Measurements from ENCODE around the gene SLC41A2.
"Not testable (repeated sequence)": the region's sequence is repeated elsewhere in the genome, so short reads cannot be mapped to it uniquely, and the experiment has no call there.

Gene SLC41A2, protein sequence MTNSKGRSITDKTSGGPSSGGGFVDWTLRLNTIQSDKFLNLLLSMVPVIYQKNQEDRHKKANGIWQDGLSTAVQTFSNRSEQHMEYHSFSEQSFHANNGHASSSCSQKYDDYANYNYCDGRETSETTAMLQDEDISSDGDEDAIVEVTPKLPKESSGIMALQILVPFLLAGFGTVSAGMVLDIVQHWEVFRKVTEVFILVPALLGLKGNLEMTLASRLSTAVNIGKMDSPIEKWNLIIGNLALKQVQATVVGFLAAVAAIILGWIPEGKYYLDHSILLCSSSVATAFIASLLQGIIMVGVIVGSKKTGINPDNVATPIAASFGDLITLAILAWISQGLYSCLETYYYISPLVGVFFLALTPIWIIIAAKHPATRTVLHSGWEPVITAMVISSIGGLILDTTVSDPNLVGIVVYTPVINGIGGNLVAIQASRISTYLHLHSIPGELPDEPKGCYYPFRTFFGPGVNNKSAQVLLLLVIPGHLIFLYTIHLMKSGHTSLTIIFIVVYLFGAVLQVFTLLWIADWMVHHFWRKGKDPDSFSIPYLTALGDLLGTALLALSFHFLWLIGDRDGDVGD

DNA sequence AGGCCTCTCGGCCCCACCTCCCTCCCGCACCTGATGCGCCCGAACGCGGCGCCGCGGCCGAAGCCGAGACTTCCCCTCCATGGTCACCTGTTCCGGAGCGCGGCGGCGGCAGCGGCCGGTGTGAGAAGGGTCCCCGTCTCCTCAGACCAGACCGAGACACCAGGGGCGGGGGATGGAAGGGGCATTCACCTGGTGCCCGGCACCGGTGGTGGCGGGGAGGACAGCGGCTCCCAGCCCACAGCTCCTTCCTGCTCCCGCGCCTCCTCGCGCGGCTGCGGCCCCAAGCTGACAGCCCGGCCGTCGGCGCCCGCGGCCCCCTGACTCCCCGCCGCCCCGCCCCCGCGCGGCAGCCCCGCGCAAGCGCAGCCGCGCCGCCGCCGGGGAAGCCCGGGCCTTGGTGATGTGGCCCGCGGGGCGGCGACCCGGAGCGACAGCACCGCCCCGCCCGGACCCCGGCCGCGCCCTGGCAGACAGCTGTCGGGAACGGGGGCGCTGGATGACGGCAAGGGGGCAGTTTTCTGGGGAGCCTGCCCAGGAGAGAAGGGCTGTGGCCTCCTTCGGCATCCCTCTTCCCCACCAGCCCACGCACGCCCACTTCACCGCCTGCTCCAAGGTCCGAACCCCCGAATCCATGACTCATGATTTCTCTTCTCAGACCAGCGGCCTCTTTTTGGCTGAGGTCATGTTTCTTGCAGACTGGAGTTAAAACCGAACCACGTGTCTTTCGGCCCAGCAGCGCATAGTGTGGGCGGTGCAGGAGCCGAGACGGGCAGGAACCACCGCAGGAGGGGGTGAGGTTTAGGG is at the start of gene SLC41A2:
SLC41A2 (minus strand) TSS at position 290 of the 804 bp plus-strand sequence. CDS start 29,763 bp downstream, outside the sequence.
- DNase-seq (ENCODE audit: insufficient read length, low spot score) (peak; percentile 85), FAIRE-seq (peak; percentile 83)

DNA sequence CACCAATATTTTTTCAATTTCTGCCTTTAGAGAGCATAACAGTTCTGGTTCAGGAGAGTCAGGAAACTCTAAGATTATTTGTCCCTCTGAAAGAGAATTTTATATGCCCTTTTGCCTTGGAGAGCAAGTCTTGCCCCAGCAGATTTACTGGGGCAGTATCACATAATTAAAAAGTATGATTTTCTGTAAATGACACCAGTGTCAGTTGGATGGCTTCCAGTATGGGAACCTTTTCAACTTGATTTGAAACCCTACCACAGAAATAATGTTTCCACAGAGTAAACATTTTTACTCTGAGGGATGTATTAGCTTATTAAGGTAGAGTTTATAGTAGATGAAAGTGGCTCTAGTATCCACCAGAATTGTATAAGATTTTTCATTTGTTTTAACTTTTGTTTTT is 43.4 kb upstream of the SLC41A2 start:
- FAIRE-seq (no peak), DNase-seq (ENCODE audit: insufficient read length, low spot score) (no peak)

DNA sequence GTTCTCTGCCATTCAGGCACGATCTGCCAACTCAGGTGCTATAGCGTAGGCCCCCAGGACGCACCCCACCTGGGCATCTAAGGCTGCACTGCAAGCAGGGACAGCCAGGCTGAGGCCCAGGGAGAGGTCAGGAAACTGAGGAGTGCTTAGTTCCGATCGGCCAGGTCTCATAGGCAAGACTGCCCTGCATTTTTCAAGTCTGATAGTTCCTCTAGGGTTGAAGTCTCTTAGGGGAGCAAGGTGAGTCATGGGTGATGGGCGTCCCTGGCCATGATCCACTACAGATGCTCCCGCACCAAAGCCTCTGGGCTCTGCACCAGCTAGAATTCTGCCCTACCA is 41.2 kb upstream of the SLC41A2 start:
- no peak for DNase-seq (ENCODE audit: insufficient read length, low spot score)
- no peak for FAIRE-seq

DNA sequence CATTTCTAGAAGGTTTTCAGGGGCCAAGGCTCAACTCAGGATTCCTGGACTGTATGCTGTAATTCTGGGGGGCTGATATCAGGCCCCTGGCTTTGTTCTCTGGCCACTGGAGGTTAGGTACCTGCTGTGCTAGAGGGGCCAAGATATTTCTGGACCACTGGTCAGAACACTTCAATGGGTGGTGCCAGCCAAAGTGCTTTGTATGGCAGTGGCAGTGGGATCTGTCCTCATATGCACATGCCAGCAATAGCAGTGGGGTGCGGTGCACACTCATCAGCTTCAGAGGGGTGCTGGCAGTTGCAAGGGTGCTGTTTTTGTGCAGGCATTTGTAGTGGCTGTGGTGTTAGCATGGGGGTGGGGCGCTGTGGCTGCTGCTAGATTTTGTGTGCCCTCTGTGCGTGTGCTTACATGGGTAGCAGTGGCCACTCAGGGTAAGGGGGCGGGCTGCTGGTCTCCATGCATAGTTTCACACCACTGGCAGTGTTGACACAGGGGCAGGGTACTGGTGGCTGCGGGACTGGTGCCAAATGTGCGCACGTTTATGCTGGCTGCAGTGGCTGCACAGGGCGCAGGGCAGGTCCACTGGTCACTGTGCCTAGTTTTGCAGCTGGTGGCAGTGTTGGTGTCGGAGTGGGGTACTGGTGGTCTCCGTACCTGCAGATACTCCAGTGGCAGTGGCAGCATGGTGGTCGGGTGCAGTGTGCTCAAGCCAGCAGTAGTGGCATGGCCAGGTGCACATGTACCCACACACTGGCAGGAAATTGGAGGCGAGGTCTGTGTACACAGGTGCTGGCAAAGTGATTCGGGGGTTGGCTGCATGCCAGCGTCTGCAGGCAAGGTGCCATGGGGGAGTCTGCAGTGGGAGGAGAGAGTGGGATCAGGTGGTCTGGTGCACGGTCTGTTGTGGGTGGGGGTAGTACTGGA is 40.6 kb upstream of the SLC41A2 start:
- DNase-seq (ENCODE audit: insufficient read length, low spot score) (no peak), FAIRE-seq (no peak)

DNA sequence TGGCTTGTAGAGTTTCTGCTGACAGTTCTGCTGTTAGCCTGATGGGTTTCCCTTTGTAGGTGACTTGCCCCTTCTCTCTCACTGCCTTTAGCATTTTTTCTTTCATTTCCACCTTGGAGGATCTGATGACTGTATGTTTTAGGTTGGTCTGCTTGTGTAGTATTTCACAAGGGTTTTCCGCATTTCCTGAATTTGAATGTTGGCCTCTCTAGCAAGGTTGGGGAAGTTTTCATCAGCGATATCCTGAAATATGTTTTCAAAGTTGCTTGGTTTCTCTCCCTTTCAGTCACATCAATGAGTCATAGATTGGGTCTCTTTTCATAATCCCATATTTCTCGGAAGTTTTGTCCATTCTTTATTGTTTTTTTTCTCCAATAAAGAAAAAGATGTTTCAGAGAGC is 39.5 kb upstream of the SLC41A2 start:
- no peak for DNase-seq (ENCODE audit: insufficient read length, low spot score)
- no peak for FAIRE-seq

DNA sequence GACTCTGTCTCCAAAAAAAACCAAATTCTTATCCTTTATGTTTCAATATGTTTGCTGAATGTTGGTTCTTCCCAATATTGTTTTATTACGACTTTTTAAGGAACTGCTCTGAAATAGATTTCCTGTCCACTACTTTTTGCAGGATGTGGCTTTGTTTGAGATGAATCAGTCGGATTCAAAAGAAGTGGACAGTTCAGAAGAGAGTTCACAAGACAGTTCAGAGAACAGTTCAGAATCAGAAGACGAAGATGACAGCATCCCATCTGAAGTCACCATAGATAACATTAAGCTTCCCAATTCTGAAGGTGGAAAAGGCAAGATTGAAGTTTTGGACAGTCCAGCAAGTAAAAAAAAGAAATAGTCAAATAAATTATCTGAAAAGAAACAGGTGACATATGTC is 36.2 kb upstream of the SLC41A2 start:
- DNase-seq (ENCODE audit: insufficient read length, low spot score) (no peak), FAIRE-seq (no peak)

DNA sequence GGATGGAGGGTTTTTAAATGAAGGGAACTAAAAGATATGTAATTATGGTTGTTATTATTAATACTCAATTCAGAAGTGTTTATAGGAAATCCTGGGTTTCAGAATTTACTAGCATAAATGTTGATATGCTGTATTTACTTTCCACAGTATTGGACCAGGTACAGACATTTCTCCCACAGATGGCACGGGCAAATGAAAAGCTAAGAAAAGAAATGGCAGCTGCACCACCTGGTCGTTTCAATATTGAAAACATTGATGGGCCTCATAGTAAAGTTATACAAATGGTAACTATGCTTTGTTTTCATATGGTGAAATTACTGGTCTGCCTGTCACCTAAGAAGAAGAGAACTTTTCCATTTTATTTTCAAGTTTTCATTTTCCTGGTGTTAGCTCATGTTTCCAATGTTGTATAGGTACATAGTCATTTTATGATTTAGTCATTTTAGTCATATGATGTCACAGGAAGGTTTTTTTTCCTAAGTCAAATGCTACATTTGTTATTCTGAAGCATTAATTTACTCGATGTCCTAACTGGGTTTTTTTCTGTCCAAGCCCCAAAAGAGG is 33.6 kb upstream of the SLC41A2 start:
- no peak for FAIRE-seq
- no peak for DNase-seq (ENCODE audit: insufficient read length, low spot score)

DNA sequence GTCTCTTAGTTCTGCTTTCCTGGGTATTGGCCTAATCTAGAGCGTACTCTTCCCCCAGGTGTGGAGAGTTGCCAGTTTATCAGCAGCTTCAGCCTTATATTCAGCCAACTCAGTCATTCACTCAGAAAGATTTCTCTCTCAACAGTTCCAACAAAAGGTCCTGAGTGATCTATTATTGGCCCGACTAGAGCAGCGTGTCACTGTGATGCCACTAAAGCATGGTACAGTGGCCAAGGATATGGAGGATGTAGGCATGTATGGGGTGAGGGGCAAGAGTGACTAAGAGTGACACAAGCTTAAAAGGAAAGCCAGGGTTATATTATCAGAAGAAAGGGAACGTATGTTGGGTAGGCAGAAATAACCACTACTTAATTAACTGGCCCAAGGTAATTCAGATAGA is 32.9 kb upstream of the SLC41A2 start:
- DNase-seq (ENCODE audit: insufficient read length, low spot score) (no peak), FAIRE-seq (no peak)

DNA sequence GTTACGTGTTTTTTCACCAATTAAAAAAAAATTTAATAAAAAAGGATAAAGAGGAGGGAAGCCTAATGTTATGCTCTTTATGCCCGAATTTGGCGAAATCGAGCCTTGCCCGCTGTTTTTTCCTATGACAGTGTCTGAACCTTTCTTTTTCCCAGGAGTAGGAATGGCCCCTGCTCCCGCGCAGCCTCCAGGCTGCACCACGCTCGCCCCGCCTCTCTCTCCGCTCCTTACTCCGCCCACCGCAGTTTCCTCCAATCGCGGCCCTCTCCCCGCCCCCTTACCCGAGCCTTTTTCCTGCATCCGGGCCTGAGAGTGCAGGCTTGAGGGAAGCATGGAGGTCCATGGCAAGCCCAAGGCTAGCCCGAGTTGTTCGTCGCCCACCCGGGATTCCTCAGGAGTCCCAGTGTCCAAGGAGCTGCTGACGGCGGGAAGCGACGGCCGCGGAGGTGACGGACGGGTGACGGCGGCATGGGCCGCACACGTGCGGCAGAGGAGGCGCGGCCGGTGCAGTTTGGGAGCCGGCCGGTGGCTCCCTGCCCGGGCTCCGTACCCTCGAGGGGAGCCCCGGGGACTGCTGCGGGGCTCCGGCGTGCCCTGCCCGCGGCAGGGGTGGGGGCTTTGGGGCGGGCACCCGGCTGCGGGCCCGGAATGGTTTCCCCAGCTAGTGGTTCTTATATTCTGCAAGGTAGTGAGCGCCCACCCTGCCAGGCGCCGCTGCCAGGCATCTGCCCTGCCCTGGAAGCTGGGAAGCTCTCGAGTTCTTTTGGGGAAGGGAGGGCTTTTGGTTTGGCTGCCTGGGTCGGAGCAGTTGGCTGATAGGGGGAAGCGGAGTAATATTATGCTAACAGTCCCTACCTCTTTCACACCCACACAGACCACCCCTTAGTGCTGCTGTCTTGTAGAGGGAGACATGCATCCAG is 28.2 kb upstream of the SLC41A2 start, which contains the start of gene NOPCHAP1:
NOPCHAP1 (plus strand) TSS at position 295 of the 920 bp plus-strand sequence; CDS start at position 332, 37 bp downstream.
- FAIRE-seq, result peak; percentile 81
- DNase-seq (ENCODE audit: insufficient read length, low spot score), result peak; percentile 93

DNA sequence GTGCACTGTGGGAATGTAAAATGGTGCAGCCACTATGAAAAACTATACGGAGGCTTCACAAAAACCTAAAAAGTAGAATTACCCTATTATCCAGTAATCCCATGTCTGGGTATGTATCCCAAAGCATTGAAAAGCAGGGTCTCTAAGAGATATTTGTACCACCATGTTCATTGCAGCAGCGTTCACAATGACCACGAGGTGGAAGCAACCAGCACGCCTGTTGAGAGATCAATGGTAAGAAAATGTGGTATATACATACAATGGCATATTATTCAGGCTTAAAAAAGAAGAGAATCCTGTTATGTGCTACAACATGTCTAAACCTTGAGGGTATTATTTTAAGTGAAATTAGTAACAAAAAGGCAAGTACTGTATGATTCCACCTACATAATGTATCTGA is 27.1 kb upstream of the SLC41A2 start:
- no peak for DNase-seq (ENCODE audit: insufficient read length, low spot score)
- FAIRE-seq, result no peak

DNA sequence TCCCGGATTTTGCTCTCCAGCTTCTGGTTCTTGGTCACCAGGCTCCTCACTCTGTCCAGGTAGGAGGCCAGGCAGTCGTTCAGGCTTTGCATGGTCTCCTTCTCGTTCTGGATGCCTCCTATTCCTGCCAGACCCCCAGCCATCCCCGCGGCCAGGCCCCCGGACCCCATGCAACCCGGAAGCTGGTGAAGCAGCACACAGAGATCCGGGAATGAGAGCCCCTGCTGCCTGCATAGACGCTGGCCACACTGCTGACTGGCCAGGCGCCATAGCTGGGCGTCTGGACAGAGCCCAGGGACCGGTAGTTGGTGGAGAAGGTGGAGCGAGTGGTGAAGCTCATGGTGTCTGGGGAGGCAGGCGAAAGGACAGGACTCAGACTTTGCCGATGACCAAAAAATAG is 19.6 kb upstream of the SLC41A2 start:
- not testable (repeated sequence) for DNase-seq (ENCODE audit: insufficient read length, low spot score); FAIRE-seq

DNA sequence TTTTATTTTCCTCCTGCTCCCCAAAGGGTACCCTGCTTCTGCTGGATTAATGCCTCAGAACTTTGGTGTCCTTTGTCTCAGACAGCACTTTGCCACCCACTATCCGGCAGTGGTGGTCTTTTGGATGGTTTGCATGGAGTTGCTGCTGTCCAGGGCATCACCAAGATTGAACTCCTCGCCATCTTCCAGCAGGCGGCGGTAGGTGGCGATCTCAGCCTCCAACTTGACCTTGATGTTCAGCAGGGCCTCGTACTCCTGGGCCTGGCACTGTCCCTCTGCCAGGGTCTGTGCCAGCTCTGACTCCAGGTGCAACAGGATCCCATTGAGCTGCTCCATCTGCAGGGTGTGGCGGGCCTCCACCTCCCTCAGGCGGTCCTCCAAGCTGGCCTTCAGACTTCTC is 18.6 kb upstream of the SLC41A2 start:
- FAIRE-seq, result no peak
- no peak for DNase-seq (ENCODE audit: insufficient read length, low spot score)

DNA sequence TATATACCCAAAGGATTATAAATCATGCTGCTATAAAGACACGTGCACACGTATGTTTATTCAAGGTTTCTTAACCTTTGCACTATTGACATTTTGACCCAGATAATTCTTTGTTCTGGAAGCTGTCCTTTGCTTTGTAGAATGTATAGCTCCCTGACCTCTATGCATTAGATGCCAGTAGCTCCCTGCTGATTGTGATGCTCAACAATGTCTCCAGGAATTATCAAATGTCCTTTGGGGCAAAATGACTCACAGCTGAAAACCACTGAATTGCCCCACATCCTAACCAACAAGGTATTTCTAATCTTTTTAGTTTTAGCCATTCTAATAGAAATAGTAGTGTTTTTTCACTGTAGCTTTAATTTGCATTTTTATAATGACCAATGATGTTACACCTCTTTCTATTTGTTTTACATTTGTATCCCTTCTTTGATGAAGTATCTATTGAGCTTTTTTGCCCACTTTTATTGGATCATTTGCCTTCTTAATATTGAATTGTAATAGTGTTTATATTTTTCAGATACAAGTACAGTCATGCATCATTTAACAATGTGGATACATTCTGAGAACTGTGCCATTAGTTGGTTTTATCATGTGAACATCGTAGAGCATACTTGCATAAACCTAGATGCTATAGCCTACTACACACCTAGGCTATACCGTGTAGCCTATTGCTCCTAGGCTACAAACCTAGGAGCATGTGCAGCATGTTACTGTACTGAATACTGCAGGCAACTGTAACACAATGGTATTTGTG is 17.7 kb upstream of the SLC41A2 start:
- DNase-seq (ENCODE audit: insufficient read length, low spot score), result peak; percentile 27
- peak; percentile 46 for FAIRE-seq

DNA sequence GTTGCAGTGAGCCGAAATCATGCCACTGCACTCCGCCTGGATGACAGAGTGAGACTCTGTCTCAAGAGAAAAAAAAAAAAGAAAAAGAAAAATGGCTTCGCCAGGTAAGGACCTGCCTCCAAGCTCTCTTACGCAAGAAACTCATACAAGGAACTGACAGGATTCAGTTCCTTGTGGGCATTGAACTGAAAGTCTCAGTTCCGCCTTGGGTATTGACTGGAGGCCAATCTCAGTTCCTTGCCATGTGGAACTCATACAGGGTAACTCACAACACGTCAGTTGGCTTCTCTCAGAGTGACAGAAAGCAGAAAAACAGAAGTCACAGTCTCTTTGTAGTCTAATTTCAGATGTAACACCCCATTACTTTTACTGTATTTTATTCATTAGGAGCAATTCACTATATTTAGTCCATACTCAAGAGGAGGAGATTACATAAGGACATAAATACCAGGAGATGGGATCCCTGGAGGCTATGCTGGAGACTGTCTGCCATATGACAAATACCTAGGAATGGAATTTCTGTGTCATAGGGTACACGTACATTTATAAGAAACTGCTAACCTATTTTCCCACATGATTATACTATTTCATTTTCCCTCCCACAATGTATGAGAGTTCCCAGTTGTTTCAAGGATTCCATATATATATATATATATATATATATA is 16.7 kb upstream of the SLC41A2 start:
- DNase-seq (ENCODE audit: insufficient read length, low spot score) (peak; percentile 36), FAIRE-seq (no peak)

DNA sequence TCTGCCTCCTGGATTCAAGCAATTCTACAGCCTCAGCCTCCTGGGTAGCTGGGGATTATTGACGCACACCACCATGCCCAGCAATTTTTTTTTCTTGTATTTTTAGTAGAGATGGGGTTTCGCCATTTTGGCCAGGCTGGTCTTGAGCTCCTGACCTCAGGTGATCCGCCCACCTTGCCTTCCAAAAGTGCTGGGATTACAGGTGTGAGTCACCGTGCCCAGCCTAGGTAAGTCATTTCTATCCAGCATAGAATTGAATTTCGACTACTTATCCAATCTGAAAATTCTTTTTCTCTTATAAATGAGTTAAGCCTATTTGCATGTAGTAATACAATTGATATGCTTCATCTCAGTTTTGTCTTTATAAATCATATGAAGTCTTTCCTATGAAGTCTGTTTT is 15.2 kb upstream of the SLC41A2 start:
- DNase-seq (ENCODE audit: insufficient read length, low spot score) (no peak), FAIRE-seq (no peak)

DNA sequence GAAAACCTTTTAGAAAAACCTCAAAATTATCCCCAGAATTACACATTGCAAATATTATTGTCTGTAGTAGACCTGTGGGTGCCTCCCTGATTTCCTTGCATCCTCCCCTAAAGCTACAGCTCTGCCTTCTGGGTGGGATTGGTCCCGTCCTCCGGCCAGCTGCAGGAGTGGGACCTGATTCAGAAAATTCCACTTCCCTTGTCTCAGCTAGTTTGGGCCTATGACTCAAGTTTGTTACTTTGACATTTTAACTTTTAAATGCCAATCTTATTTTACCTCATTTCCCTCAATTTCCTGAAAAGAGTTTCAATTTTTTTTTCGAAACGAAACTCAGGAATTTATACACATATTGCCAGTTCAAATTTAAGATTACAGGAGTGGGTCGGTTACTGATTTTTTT is 13.2 kb upstream of the SLC41A2 start:
- DNase-seq (ENCODE audit: insufficient read length, low spot score) (no peak), FAIRE-seq (no peak)

DNA sequence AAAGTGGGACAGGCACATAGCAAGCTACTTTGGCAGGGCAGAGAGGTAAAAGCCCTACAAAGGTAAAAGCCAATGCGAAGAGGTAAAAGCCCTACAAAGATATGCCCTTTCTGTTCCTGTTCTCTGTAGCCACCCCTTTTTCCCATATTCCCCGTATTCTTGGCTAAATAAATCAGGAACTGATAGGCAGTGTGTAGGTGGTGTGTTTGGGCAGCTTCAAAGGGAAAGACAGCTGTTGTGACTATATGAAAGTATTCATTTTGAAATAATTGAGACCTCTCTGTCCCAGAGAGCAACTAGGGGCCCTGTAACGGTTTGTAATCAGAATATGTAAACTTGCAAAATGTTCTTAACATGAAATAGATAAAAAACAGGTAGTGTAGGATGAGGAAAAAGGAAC is 11.3 kb upstream of the SLC41A2 start:
- no peak for DNase-seq (ENCODE audit: insufficient read length, low spot score)
- FAIRE-seq, result no peak

DNA sequence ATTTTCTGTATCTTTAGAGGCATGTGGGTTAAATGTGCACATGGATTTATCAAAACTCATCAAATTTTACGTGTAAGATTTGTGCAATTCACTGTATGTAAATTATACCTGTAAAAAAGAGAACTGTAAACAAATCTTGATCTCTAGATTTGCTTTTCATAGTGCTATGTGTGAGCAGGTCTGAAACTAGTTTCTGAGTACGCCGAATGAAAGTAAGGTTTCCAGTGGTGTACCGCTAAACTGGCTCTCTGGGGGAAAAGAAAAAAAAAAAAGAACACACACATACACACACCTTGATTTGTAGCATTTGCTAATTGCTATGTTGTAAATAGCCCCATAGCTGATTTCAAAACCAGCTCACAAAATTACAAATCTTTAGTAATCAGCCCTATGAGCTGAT is 8.6 kb upstream of the SLC41A2 start:
- DNase-seq (ENCODE audit: insufficient read length, low spot score), result no peak
- no peak for FAIRE-seq

Measured in HTR-8/SVneo (cell line).